Testis (tissue), 2 donors: ENCODE data around the gene SKP1.
A peak's percentile ranks its signal among the peaks of the same experiment; 100 is the strongest.

Experiments
- POLR2A ChIP-seq: fragments of 450-650 bp; IDR thresholded peaks from one replicate; pipeline ENCODE4 v1.6.1; 2017; ENCODE audit warnings: antibody characterized with exemption, mild to moderate bottlenecking, moderate library complexity
- TF ChIP-seq, protein P1 (sequence below), 3 experiments: fragments of 450-650 bp in 2 of 3; fragments of 200-600 bp in 1 of 3; sonication (generic) in 1 of 3; IDR thresholded peaks; one replicate each; pipeline ENCODE4 v1.5.1; 2016 to 2019; ENCODE audit warnings: antibody characterized with exemption in 3 of 3, mild to moderate bottlenecking in 2 of 3, moderate library complexity in 1 of 3

DNA sequence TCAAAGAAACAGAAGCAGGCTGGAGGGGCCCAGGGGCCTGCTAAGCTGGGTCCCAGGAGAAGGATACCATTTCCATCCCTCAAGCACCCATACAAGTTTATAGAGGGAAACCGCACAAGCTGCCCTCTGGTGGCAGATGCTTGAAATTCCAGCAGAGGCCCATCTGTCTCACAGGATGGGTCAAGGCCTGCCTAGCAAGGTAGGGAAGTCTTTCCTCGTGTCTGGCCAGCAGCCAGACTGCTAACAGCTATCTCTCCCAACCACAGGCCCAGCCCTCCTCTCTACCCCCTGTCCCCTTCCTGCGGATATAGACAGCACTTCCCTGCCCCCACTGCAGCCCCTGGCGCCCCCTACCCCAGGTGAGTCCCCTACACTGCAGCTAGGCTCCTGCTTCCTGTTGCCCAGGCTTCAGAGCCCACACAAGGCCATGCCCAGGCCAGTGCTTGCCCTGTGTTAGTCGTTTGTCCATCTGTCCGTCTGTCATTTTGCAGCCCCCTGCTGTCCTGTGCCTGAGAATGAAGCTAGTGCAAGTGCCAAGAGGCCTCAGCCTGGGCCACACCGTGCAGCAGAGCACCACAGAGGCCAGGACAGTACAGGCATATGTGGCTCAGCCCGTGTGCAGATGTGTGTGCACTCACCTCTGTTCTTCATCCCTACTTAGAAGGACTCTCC lies 36.1 kb downstream of the SKP1 start:
- TF ChIP-seq, protein P1, sequence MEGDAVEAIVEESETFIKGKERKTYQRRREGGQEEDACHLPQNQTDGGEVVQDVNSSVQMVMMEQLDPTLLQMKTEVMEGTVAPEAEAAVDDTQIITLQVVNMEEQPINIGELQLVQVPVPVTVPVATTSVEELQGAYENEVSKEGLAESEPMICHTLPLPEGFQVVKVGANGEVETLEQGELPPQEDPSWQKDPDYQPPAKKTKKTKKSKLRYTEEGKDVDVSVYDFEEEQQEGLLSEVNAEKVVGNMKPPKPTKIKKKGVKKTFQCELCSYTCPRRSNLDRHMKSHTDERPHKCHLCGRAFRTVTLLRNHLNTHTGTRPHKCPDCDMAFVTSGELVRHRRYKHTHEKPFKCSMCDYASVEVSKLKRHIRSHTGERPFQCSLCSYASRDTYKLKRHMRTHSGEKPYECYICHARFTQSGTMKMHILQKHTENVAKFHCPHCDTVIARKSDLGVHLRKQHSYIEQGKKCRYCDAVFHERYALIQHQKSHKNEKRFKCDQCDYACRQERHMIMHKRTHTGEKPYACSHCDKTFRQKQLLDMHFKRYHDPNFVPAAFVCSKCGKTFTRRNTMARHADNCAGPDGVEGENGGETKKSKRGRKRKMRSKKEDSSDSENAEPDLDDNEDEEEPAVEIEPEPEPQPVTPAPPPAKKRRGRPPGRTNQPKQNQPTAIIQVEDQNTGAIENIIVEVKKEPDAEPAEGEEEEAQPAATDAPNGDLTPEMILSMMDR (IDR thresholded peaks at IDR 0.05) = peak; percentile 37 to 76 (median 52)
- TF ChIP-seq POLR2A = no peak
